ENCODE data around the gene MOG.

Gene MOG

GRCh38 chr6:29656798-29657197 is at the start of gene MOG:
Gene MOG, plus strand, starts transcription at chr6:29657092. Its CDS starts 118 bp downstream, at chr6:29657210.
- DNase-seq = peak; percentile 73 to 98 (median 90)
- intact Hi-C loops (cut with DNase I) = no loop called here

GRCh38 chr6:29608131-29608530 is 48.8 kb upstream of the MOG start:
- no peak for DNase-seq
- intact Hi-C loops (cut with DNase I) = no loop called here

GRCh38 chr6:29610540-29610939 is 46.4 kb upstream of the MOG start:
- intact Hi-C loops (cut with DNase I) = no loop called here
- no peak for DNase-seq

- no peak for DNase-seq
Observed at GRCh38 chr6:29611426-29611825, 45.5 kb upstream of the MOG start.

GRCh38 chr6:29617782-29618554 is 38.9 kb upstream of the MOG start:
- intact Hi-C loops (cut with DNase I) = no loop called here

More at GRCh38 chr6:29611426-29611825, 45.5 kb upstream of the MOG start:
- intact Hi-C loops (cut with DNase I) = no loop called here

GRCh38 chr6:29619578-29620160 is 37.2 kb upstream of the MOG start:
- intact Hi-C loops (cut with DNase I) = no loop called here
- DNase-seq = no peak

More at GRCh38 chr6:29617782-29618554, 38.9 kb upstream of the MOG start:
- no peak for DNase-seq

GRCh38 chr6:29620630-29621029 is 36.3 kb upstream of the MOG start:
- DNase-seq = no peak
- intact Hi-C loops (cut with DNase I) = no loop called here

GRCh38 chr6:29624520-29624961 is 32.4 kb upstream of the MOG start:
- DNase-seq = no peak

GRCh38 chr6:29625337-29625930 is 31.5 kb upstream of the MOG start:
- intact Hi-C loops (cut with DNase I) = no loop called here
- DNase-seq = no peak

More at GRCh38 chr6:29624520-29624961, 32.4 kb upstream of the MOG start:
- intact Hi-C loops (cut with DNase I) = no loop called here

GRCh38 chr6:29626948-29627754 is 29.7 kb upstream of the MOG start:
- intact Hi-C loops (cut with DNase I) = no loop called here
- DNase-seq = no peak

GRCh38 chr6:29627755-29628418 is 29.0 kb upstream of the MOG start:
- DNase-seq = peak; percentile 39 to 94 (median 69)

GRCh38 chr6:29628419-29629281 is 28.2 kb upstream of the MOG start:
- intact Hi-C loops (cut with DNase I) = no loop called here
- peak; percentile 64 to 97 (median 82) for DNase-seq

More at GRCh38 chr6:29627755-29628418, 29.0 kb upstream of the MOG start:
- intact Hi-C loops (cut with DNase I) = no loop called here

- intact Hi-C loops (cut with DNase I) = no loop called here
- no peak for DNase-seq
Observed at GRCh38 chr6:29629571-29629970, 27.3 kb upstream of the MOG start.

- intact Hi-C loops (cut with DNase I) = no loop called here
- DNase-seq = no peak
Observed at GRCh38 chr6:29630315-29630714, 26.6 kb upstream of the MOG start.

- DNase-seq = no peak
- intact Hi-C loops (cut with DNase I) = no loop called here
Observed at GRCh38 chr6:29631209-29631810, 25.6 kb upstream of the MOG start.

- intact Hi-C loops (cut with DNase I) = no loop called here
- DNase-seq = peak in 9 of 10 donors; percentile 42 to 94 (median 65)
Observed at GRCh38 chr6:29631860-29632731, 24.8 kb upstream of the MOG start.

- intact Hi-C loops (cut with DNase I) = no loop called here
- peak; percentile 56 to 98 (median 88) for DNase-seq
Observed at GRCh38 chr6:29632789-29633533, 23.9 kb upstream of the MOG start, which contains the start of gene GABBR1. Gene GABBR1, minus strand, starts transcription at chr6:29633183. Its CDS starts 798 bp downstream, at chr6:29632385.

Data from posterior cingulate gyrus (tissue), 11 donors.